HG03460 (cell line): ENCODE data around the gene CCPG1.
A peak's percentile ranks its signal among the peaks of the same experiment; 100 is the strongest.

ENCODE experiments used
- ATAC-seq: cut with Tn5 transposase; IDR thresholded peaks from one replicate; pipeline ENCODE4 v1.9.1; 2021; ENCODE audit not compliant: unreplicated experiment

CCPG1 gene

GRCh38 chr15:55319537-55320237 lies 88.5 kb downstream of the CCPG1 start:
- ATAC-seq: peak; percentile 37

GRCh38 chr15:55318588-55319494 lies 89.3 kb downstream of the CCPG1 start, which contains the start of the genes PIGB and PIGBOS1:
Gene PIGB (plus strand): TSS chr15:55319222. CDS start chr15:55319251, 29 bp downstream.
Gene PIGBOS1 (minus strand): TSS chr15:55319123. CDS start chr15:55317792, 1,331 bp downstream.
- peak; percentile 91 for ATAC-seq
